HCEC 1CT (cell line): ENCODE data around the gene RPS27L.
A peak's percentile ranks its signal among the peaks of the same experiment; 100 is the strongest.

Experiments
- DNase-seq: peaks from one replicate; pipeline ENCODE4 v3.0.0-alpha.2; 2017

Gene RPS27L

GRCh38 chr15:63187589-63188226 is 30.4 kb upstream of the RPS27L start:
- no peak for DNase-seq

- peak; percentile 42 for DNase-seq
Measured at GRCh38 chr15:63186065-63186464, 28.8 kb upstream of the RPS27L start.

- DNase-seq, result no peak
Measured at GRCh38 chr15:63185206-63185605, 27.9 kb upstream of the RPS27L start.

GRCh38 chr15:63181648-63182047 is 24.4 kb upstream of the RPS27L start:
- DNase-seq, result peak; percentile 59

GRCh38 chr15:63180746-63181145 is 23.5 kb upstream of the RPS27L start:
- no peak for DNase-seq

- no peak for DNase-seq
Measured at GRCh38 chr15:63178034-63178433, 20.8 kb upstream of the RPS27L start.

- peak; percentile 35 for DNase-seq
Measured at GRCh38 chr15:63176302-63176701, 19.0 kb upstream of the RPS27L start.

- no peak for DNase-seq
Measured at GRCh38 chr15:63172851-63173451, 15.7 kb upstream of the RPS27L start.

- no peak for DNase-seq
Measured at GRCh38 chr15:63172376-63172775, 15.1 kb upstream of the RPS27L start.

GRCh38 chr15:63169788-63170187 is 12.5 kb upstream of the RPS27L start:
- DNase-seq, result no peak

- DNase-seq, result peak; percentile 32
Measured at GRCh38 chr15:63166219-63166618, 8.9 kb upstream of the RPS27L start.

GRCh38 chr15:63165166-63165859 is 8.0 kb upstream of the RPS27L start:
- DNase-seq, result peak; percentile 51

GRCh38 chr15:63163217-63163616 is 5.9 kb upstream of the RPS27L start:
- DNase-seq, result no peak

- DNase-seq, result no peak
Measured at GRCh38 chr15:63160638-63161037, 3.4 kb upstream of the RPS27L start.

- DNase-seq, result peak; percentile 67
Measured at GRCh38 chr15:63157891-63158431, 684 bp upstream of the RPS27L start.

GRCh38 chr15:63156755-63157117 is 541 bp downstream of the RPS27L start:
- DNase-seq, result peak; percentile 51

- DNase-seq, result peak; percentile 19
Measured at GRCh38 chr15:63156086-63156710, 1.1 kb downstream of the RPS27L start.

- DNase-seq, result no peak
Measured at GRCh38 chr15:63155486-63155885, 1.8 kb downstream of the RPS27L start.

GRCh38 chr15:63151665-63152064 is 5.6 kb downstream of the RPS27L start:
- DNase-seq, result no peak

GRCh38 chr15:63146684-63147083 is 10.6 kb downstream of the RPS27L start:
- DNase-seq, result no peak

- DNase-seq, result no peak
Measured at GRCh38 chr15:63145426-63145825, 11.9 kb downstream of the RPS27L start.

- DNase-seq, result no peak
Measured at GRCh38 chr15:63140936-63141335, 16.3 kb downstream of the RPS27L start.

GRCh38 chr15:63136742-63137141 is 20.5 kb downstream of the RPS27L start:
- DNase-seq, result peak; percentile 50

- DNase-seq, result peak; percentile 93
Measured at GRCh38 chr15:63135804-63136203, 21.5 kb downstream of the RPS27L start.
